H9 (cell line): ENCODE measurements around the gene ZBED5. TPM values are rescaled to one million over a fixed set of nuclear protein-coding genes. Genes with fewer than 3 reads are reported as not detected.

Experiments
- DNase-seq: peaks from one replicate; pipeline ENCODE4 v3.0.0-alpha.2; 2017
- H2AFZ ChIP-seq: one replicate; pipeline ENCODE4 v1.6.1; 2013; ENCODE audit warnings: mild to moderate bottlenecking, low read length, control low read depth, moderate library complexity
- H2AK5ac ChIP-seq: 2 replicates; pipeline ENCODE4 v1.6.1; 2013; ENCODE audit warnings: low read length, control low read depth, mixed read lengths; ENCODE audit not compliant: insufficient read length
- H2BK120ac ChIP-seq: one replicate; pipeline ENCODE4 v1.6.1; 2013; ENCODE audit warnings: low read depth, mild to moderate bottlenecking, low read length, control low read depth, inconsistent platforms; ENCODE audit not compliant: poor library complexity, severe bottlenecking
- H2BK12ac ChIP-seq: 2 replicates; pipeline ENCODE4 v1.6.1; 2013; ENCODE audit warnings: low read length, control low read depth, mixed read lengths, low read depth; ENCODE audit not compliant: insufficient read length
- H2BK15ac ChIP-seq: 2 replicates; pipeline ENCODE4 v1.6.1; 2013; ENCODE audit warnings: low read depth, low read length, control low read depth
- H2BK20ac ChIP-seq: one replicate; pipeline ENCODE4 v1.6.1; 2013; ENCODE audit warnings: low read depth, mild to moderate bottlenecking, low read length, control low read depth, inconsistent platforms; ENCODE audit not compliant: poor library complexity, severe bottlenecking
- H2BK5ac ChIP-seq: 2 replicates; pipeline ENCODE4 v1.6.1; 2013; ENCODE audit warnings: low read length, control low read depth, mixed read lengths; ENCODE audit not compliant: insufficient read length
- H3K14ac ChIP-seq: 2 replicates; pipeline ENCODE4 v1.6.1; 2013; ENCODE audit warnings: low read length, control low read depth; ENCODE audit not compliant: insufficient read depth
- H3K18ac ChIP-seq: 2 replicates; pipeline ENCODE4 v1.6.1; 2013; ENCODE audit warnings: low read depth, mild to moderate bottlenecking, mixed read lengths, low read length, control low read depth; ENCODE audit not compliant: insufficient read length
- H3K23ac ChIP-seq: 2 replicates; pipeline ENCODE4 v1.6.1; 2013; ENCODE audit warnings: low read length, control low read depth, mixed read lengths, low read depth; ENCODE audit not compliant: insufficient read length
- H3K23me2 ChIP-seq: 2 replicates; pipeline ENCODE4 v1.6.1; 2013; ENCODE audit warnings: low read depth, mild to moderate bottlenecking, mixed read lengths, low read length, control low read depth; ENCODE audit not compliant: insufficient read length, poor library complexity, severe bottlenecking
- H3K27ac ChIP-seq: 2 replicates; pipeline ENCODE4 v1.5.1; 2013; ENCODE audit warnings: low read length, control low read depth, mixed read lengths, low read depth; ENCODE audit not compliant: insufficient read length
- H3K27me3 ChIP-seq: 2 replicates; pipeline ENCODE4 v1.6.1; 2013; ENCODE audit warnings: low read length, control low read depth, inconsistent platforms; ENCODE audit not compliant: insufficient read depth
- H3K4ac ChIP-seq: 2 replicates; pipeline ENCODE4 v1.6.1; 2013; ENCODE audit warnings: low read depth, mild to moderate bottlenecking, control low read depth, inconsistent platforms, low read length, moderate library complexity
- H3K4me1 ChIP-seq: 2 replicates; pipeline ENCODE4 v1.6.1; 2013; ENCODE audit warnings: low read length, control low read depth, inconsistent platforms; ENCODE audit not compliant: insufficient read depth
- H3K4me2 ChIP-seq: 2 replicates; pipeline ENCODE4 v1.6.1; 2013; ENCODE audit warnings: low read length, control low read depth, mixed read lengths; ENCODE audit not compliant: insufficient read length, insufficient read depth
- H3K56ac ChIP-seq: 2 replicates; pipeline ENCODE4 v1.6.1; 2013; ENCODE audit warnings: low read depth, mild to moderate bottlenecking, mixed read lengths, low read length, control low read depth; ENCODE audit not compliant: insufficient read length
- H3K79me1 ChIP-seq: 2 replicates; pipeline ENCODE4 v1.6.1; 2013; ENCODE audit warnings: low read depth, mild to moderate bottlenecking, moderate library complexity, low read length, control low read depth, inconsistent platforms; ENCODE audit not compliant: insufficient read depth, poor library complexity, severe bottlenecking
- H3K79me2 ChIP-seq: 2 replicates; pipeline ENCODE4 v1.6.1; 2013; ENCODE audit warnings: low read length, control low read depth, inconsistent platforms; ENCODE audit not compliant: insufficient read depth
- H3K9ac ChIP-seq: 2 replicates; pipeline ENCODE4 v1.6.1; 2013; ENCODE audit warnings: low read length, control low read depth, mixed read lengths; ENCODE audit not compliant: insufficient read length; ENCODE audit errors: extremely low read depth
- H3K9me3 ChIP-seq: one replicate; pipeline ENCODE4 v1.6.1; 2013; ENCODE audit warnings: low read depth, low read length, inconsistent platforms; ENCODE audit not compliant: control insufficient read depth
- H3T11ph ChIP-seq: one replicate; pipeline ENCODE4 v1.6.1; 2013; ENCODE audit warnings: mild to moderate bottlenecking, low read length, control low read depth, inconsistent platforms
- H4K20me1 ChIP-seq: one replicate; pipeline ENCODE4 v1.6.1; 2013; ENCODE audit not compliant: control insufficient read depth, insufficient read length, insufficient read depth
- H4K5ac ChIP-seq: 2 replicates; pipeline ENCODE4 v1.6.1; 2013; ENCODE audit warnings: low read depth, mild to moderate bottlenecking, mixed read lengths, low read length, control low read depth; ENCODE audit not compliant: insufficient read length
- H4K8ac ChIP-seq: replicated peaks from 2 replicates; pipeline ENCODE4 v1.6.1; 2013; ENCODE audit warnings: low read length, control low read depth, mixed read lengths, low read depth; ENCODE audit not compliant: insufficient read length
- H4K91ac ChIP-seq: 2 replicates; pipeline ENCODE4 v1.6.1; 2013; ENCODE audit warnings: low read depth, mild to moderate bottlenecking, moderate library complexity, mixed read lengths, low read length, control low read depth; ENCODE audit not compliant: insufficient read length
- H3K27ac Mint-ChIP-seq, 3 experiments: 2 replicates in 2 of 3; 3 replicates in 1 of 3; pipeline ENCODE4 v1.8.0; 2020 to 2021; ENCODE audit warnings: mixed read lengths in 3 of 3, mild to moderate bottlenecking in 1 of 3, moderate library complexity in 1 of 3
- H3K27me3 Mint-ChIP-seq: 2 replicates; pipeline ENCODE4 v1.8.0; 2021; ENCODE audit warnings: low read depth, mild to moderate bottlenecking, moderate library complexity, mixed read lengths
- H3K36me3 Mint-ChIP-seq, 3 experiments: 2 replicates in 2 of 3; 3 replicates in 1 of 3; pipeline ENCODE4 v1.8.0; 2020 to 2021; ENCODE audit warnings: low read depth in 3 of 3, mixed read lengths in 3 of 3; ENCODE audit not compliant: insufficient read depth in 1 of 3
- H3K4me1 Mint-ChIP-seq, 2 experiments: 2 replicates each; pipeline ENCODE4 v1.8.0; 2020; ENCODE audit warnings: mixed read lengths in 2 of 2
- H3K4me3 Mint-ChIP-seq, 2 experiments: 2 replicates in 1 of 2; 3 replicates in 1 of 2; pipeline ENCODE4 v1.8.0; 2020 to 2021; ENCODE audit warnings: mild to moderate bottlenecking in 2 of 2, mixed read lengths in 2 of 2, moderate library complexity in 1 of 2
- H3K9me3 Mint-ChIP-seq, 2 experiments: 2 replicates in 1 of 2; 3 replicates in 1 of 2; pipeline ENCODE4 v1.8.0; 2020; ENCODE audit warnings: mild to moderate bottlenecking in 2 of 2, mixed read lengths in 2 of 2, moderate library complexity in 1 of 2
- CTCF ChIP-seq: fragments of 200-600 bp; sonication (generic); conservative IDR thresholded peaks from 3 replicates; pipeline ENCODE4 v1.8.0; 2021; ENCODE audit warnings: antibody characterized with exemption, mild to moderate bottlenecking
- WGBS: extraction: QIAGEN DNeasy Blood & Tissue Kit; methylation state at CpG from one replicate; pipeline ENCODE4 v1.1.7; 2013; ENCODE audit warnings: missing lambda C conversion rate, low lambda C conversion rate, mixed read lengths; ENCODE audit not compliant: insufficient read length; ENCODE audit errors: extremely low coverage; 5-methylcytosine and 5-hydroxymethylcytosine counted together
- total RNA-seq: library from RNA; stranded (reverse); gene quantifications from 2 replicates; pipeline ENCODE4 v1.2.1, GENCODE V29; 2021

The ZBED5 gene
- total RNA-seq, 1 experiment from 2014 or later = 65.8 TPM

- no peak overlapping the region for H2AK5ac ChIP-seq
- H3K23me2 ChIP-seq = no peaks in the 10 kb centered on the region
- Mint-ChIP-seq H3K36me3 (peaks cover 0 to under 1% (median under 1%) of the 10 kb centered on the region in 3 experiments; a peak in 2 of 7 replicates), H3K9me3 (peaks cover 4 to 7% of the 10 kb centered on the region in 2 experiments; a peak in 4 of 5 replicates), H3K27ac (no peak overlapping the region), H3K27me3 (no peaks in the 10 kb centered on the region), H3K4me1 (peaks cover 0 to 6% of the 10 kb centered on the region in 2 experiments; a peak in 2 of 4 replicates), H3K4me3 (no peak overlapping the region)
- H3K56ac ChIP-seq = no peak overlapping the region
- no peak overlapping the region for H2AFZ ChIP-seq
- no peaks in the 10 kb centered on the region for H3K4me1 ChIP-seq
- no peak overlapping the region for H4K91ac ChIP-seq
- H3K4ac ChIP-seq = no peak overlapping the region
- no peaks in the 10 kb centered on the region for H3K27me3 ChIP-seq
- H4K8ac ChIP-seq = no peak overlapping the region
- no peak overlapping the region for H2BK120ac ChIP-seq
- H3K9ac ChIP-seq = no peak overlapping the region
- TF ChIP-seq CTCF = no peak
- H3K79me1 ChIP-seq = no peaks in the 10 kb centered on the region
- no peak overlapping the region for H3K4me2 ChIP-seq
- H3K9me3 ChIP-seq = no peaks in the 10 kb centered on the region
- no peak overlapping the region for H3K23ac ChIP-seq
- no CpG with 5 or more reads among the region's 10 CpGs for WGBS
- no peak for DNase-seq
- H2BK20ac ChIP-seq = no peak overlapping the region
- no peaks in the 10 kb centered on the region for H3K79me2 ChIP-seq
- no peak overlapping the region for H3K27ac ChIP-seq
- no peak overlapping the region for H3K14ac ChIP-seq
- no peaks in the 10 kb centered on the region for H4K20me1 ChIP-seq
- no peak overlapping the region for H4K5ac ChIP-seq
- no peak overlapping the region for H3K18ac ChIP-seq
- H3T11ph ChIP-seq = no peak overlapping the region
- no peak overlapping the region for H2BK12ac ChIP-seq
- H2BK5ac ChIP-seq = no peak overlapping the region
- no peak overlapping the region for H2BK15ac ChIP-seq
Observed at GRCh38 chr11:10866893-10867331, 9.1 kb upstream of the ZBED5 start.
